ENCODE measurements around the gene SC5D. TPM values are rescaled to one million over a fixed set of nuclear protein-coding genes. Genes with fewer than 3 reads are reported as not detected.

SC5D gene
- total and polyA plus RNA-seq, 7 donors = 6.0 to 33.5 (median 27.2) TPM

DNA sequence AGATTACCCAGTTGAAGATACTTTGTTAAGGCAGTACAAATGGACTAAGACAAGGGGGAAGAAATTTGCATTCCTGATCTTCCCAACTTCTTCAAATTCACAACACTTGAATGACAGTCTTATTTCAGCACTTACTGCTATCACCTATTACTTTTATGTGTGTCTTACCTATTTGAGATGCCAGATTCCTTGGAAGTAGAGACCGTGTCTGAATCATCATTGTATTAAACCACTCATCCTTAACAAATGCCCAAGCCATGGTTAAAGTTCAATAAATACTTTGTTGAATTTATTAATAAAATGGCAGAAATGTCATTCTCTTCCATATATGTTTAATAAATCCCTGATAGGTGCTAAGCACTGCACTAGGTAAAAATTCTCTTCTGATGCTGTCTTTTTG is 18.3 kb downstream of the SC5D start:
- Histone ChIP-seq H3K27ac (no peak overlapping the region), H3K36me3 (peaks cover 0 to 38% (median 14%) of the 10 kb centered on the region in 4 donors), H3K4me3 (no peak overlapping the region), H3K27me3 (no peaks in the 10 kb centered on the region), H3K9me3 (no peaks in the 10 kb centered on the region), H3K4me1 (no peaks in the 10 kb centered on the region)
- intact Hi-C loops (cut with DNase I) = no loop called here
- DNase-seq = no peak
- no peak for TF ChIP-seq POLR2AphosphoS5 (IDR thresholded peaks at IDR 0.05)
- TF ChIP-seq POLR2A (IDR thresholded peaks at IDR 0.05) = no peak
- TF ChIP-seq CTCF (IDR thresholded peaks at IDR 0.05) = no peak
- TF ChIP-seq EP300 (IDR thresholded peaks at IDR 0.05) = no peak
- WGBS, 2 donors = 95 to 97% methylated on average over 1 of the region's 1 CpG

GRCh38 chr11:121311373-121311772 is 18.8 kb downstream of the SC5D start:
- Histone ChIP-seq H3K27ac (no peak overlapping the region), H3K4me3 (no peak overlapping the region), H3K9me3 (no peaks in the 10 kb centered on the region), H3K27me3 (no peaks in the 10 kb centered on the region), H3K4me1 (no peaks in the 10 kb centered on the region), H3K36me3 (peaks cover 0 to 33% (median 14%) of the 10 kb centered on the region in 4 donors)
- no peak for DNase-seq
- intact Hi-C loops (cut with DNase I) = no loop called here
- no peak for TF ChIP-seq POLR2AphosphoS5 (IDR thresholded peaks at IDR 0.05)
- TF ChIP-seq CTCF (IDR thresholded peaks at IDR 0.05) = no peak
- no peak for TF ChIP-seq POLR2A (IDR thresholded peaks at IDR 0.05)
- no peak for TF ChIP-seq EP300 (IDR thresholded peaks at IDR 0.05)

- Histone ChIP-seq H3K27me3 (no peaks in the 10 kb centered on the region), H3K4me3 (no peak overlapping the region), H3K27ac (no peak overlapping the region), H3K4me1 (no peaks in the 10 kb centered on the region), H3K36me3 (peaks cover 0 to 22% (median 4%) of the 10 kb centered on the region in 4 donors), H3K9me3 (no peaks in the 10 kb centered on the region)
- WGBS, 2 donors = 72 to 92% methylated on average over 2 of the region's 2 CpGs
- intact Hi-C loops (cut with DNase I) = no loop called here
- no peak for TF ChIP-seq POLR2AphosphoS5 (IDR thresholded peaks at IDR 0.05)
- DNase-seq = no peak
Observed at GRCh38 chr11:121312483-121312882, 19.9 kb downstream of the SC5D start.

GRCh38 chr11:121318848-121319834 is 26.6 kb downstream of the SC5D start:
- WGBS, 2 donors = 21 to 26% methylated on average over 7 of the region's 7 CpGs
- TF ChIP-seq EP300 (IDR thresholded peaks at IDR 0.05) (no peak), CTCF (IDR thresholded peaks at IDR 0.05) (peak; percentile 76 to 86 (median 82))
- intact Hi-C loops (cut with DNase I) = loop anchor here (2.0 to 5.0 kb wide), 2 partner anchors 213 to 270 kb away; no protein-coding TSS in a partner anchor

GRCh38 chr11:121321614-121322243 is 29.2 kb downstream of the SC5D start:
- no peak overlapping the region for H3K27ac ChIP-seq
- H3K27me3 ChIP-seq = no peaks in the 10 kb centered on the region
- no peak overlapping the region for H3K4me3 ChIP-seq
- intact Hi-C loops (cut with DNase I) = loop anchor here (5.0 kb wide), 1 partner anchor 131 kb away; the partner anchor contains the start of genes SORL1 and SORL1-AS1
- H3K4me1 ChIP-seq = peaks cover 0 to 6% (median 0%) of the 10 kb centered on the region in 4 donors
- DNase-seq = no peak
- TF ChIP-seq EP300 (IDR thresholded peaks at IDR 0.05) (no peak), CTCF (IDR thresholded peaks at IDR 0.05) (peak in 3 of 4 experiments; percentile 27 to 28 (median 27))
- WGBS, 2 donors = 21 to 33% methylated on average over 7 of the region's 7 CpGs
- H3K36me3 ChIP-seq = no peaks in the 10 kb centered on the region
- no peaks in the 10 kb centered on the region for H3K9me3 ChIP-seq

More at GRCh38 chr11:121318848-121319834, 26.6 kb downstream of the SC5D start:
- DNase-seq = no peak
- H3K27me3 ChIP-seq = no peaks in the 10 kb centered on the region
- no peaks in the 10 kb centered on the region for H3K36me3 ChIP-seq
- H3K4me3 ChIP-seq = no peak overlapping the region
- H3K9me3 ChIP-seq = no peaks in the 10 kb centered on the region
- H3K4me1 ChIP-seq = peaks cover 0 to 6% (median 0%) of the 10 kb centered on the region in 4 donors
- H3K27ac ChIP-seq = no peak overlapping the region
